Tibial nerve (tissue), 4 donors: ENCODE measurements around the gene TRIM25.

Experiments used
- EP300 ChIP-seq, 2 donors: sonication (generic); formaldehyde crosslinking; IDR thresholded peaks; one replicate each; pipeline ENCODE4 v1.6.1; 2017; ENCODE audit warnings: antibody characterized with exemption in 2 of 2, mild to moderate bottlenecking in 1 of 2
- POLR2A ChIP-seq, 2 donors: fragments of 450-650 bp; IDR thresholded peaks; one replicate each; pipeline ENCODE4 v1.6.1; 2017; ENCODE audit warnings: antibody characterized with exemption in 2 of 2, mild to moderate bottlenecking in 2 of 2, moderate library complexity in 2 of 2
- TF ChIP-seq, protein P1 (sequence below), 5 experiments: fragments of 200-600 bp in 3 of 5; fragments of 450-650 bp in 2 of 5; sonication (generic) in 3 of 5; IDR thresholded peaks; one replicate each; pipeline ENCODE4 v1.5.1; 2016 to 2019; ENCODE audit warnings: antibody characterized with exemption in 5 of 5, mild to moderate bottlenecking in 3 of 5, moderate library complexity in 2 of 5

DNA sequence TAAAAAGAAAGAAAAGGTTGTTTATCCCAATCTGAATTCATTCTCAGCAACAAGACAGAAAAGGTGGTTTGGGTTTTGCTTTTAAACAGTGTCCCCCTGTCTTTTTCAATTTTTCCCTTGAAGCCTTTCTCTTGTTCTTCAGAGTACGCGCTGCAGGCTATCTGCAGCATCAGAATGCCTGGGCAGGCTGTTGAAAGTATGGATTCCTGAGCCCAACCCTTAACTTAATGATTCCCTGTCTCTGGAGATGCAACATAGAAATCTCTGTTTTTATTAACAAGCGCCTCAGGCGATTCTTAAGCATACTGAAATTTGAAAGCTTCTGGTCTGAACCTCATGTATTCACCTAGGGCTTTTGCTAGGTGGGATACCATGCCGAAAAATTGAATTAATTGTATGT is 47.8 kb downstream of the TRIM25 start:
- TF ChIP-seq EP300 (IDR thresholded peaks at IDR 0.05) (no peak), POLR2A (IDR thresholded peaks at IDR 0.05) (no peak)
- TF ChIP-seq, protein P1, sequence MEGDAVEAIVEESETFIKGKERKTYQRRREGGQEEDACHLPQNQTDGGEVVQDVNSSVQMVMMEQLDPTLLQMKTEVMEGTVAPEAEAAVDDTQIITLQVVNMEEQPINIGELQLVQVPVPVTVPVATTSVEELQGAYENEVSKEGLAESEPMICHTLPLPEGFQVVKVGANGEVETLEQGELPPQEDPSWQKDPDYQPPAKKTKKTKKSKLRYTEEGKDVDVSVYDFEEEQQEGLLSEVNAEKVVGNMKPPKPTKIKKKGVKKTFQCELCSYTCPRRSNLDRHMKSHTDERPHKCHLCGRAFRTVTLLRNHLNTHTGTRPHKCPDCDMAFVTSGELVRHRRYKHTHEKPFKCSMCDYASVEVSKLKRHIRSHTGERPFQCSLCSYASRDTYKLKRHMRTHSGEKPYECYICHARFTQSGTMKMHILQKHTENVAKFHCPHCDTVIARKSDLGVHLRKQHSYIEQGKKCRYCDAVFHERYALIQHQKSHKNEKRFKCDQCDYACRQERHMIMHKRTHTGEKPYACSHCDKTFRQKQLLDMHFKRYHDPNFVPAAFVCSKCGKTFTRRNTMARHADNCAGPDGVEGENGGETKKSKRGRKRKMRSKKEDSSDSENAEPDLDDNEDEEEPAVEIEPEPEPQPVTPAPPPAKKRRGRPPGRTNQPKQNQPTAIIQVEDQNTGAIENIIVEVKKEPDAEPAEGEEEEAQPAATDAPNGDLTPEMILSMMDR (IDR thresholded peaks at IDR 0.05), result no peak
